IPS-20b (cell line): ENCODE data around the gene MIAT.
"Not testable (repeated sequence)": the region's sequence is repeated elsewhere in the genome, so short reads cannot be mapped to it uniquely, and the experiment has no call there.

Experiments
- H3K27ac ChIP-seq: one replicate; pipeline ENCODE4 v1.5.1; 2013; ENCODE audit warnings: low read length
- H3K27me3 ChIP-seq: 2 replicates; pipeline ENCODE4 v1.6.1; 2013; ENCODE audit warnings: mild to moderate bottlenecking, low read length, inconsistent platforms; ENCODE audit not compliant: insufficient read depth
- H3K36me3 ChIP-seq: 2 replicates; pipeline ENCODE4 v1.6.1; 2013; ENCODE audit warnings: low read depth, mild to moderate bottlenecking, inconsistent platforms, low read length, moderate library complexity; ENCODE audit not compliant: insufficient read depth
- H3K4me1 ChIP-seq: 2 replicates; pipeline ENCODE4 v1.6.1; 2013; ENCODE audit warnings: mild to moderate bottlenecking, control low read depth, inconsistent platforms, low read length, moderate library complexity; ENCODE audit not compliant: insufficient read depth
- H3K4me3 ChIP-seq: 2 replicates; pipeline ENCODE4 v1.5.1; 2013; ENCODE audit warnings: mild to moderate bottlenecking, low read length, inconsistent platforms
- H3K9ac ChIP-seq: 2 replicates; pipeline ENCODE4 v1.6.1; 2013; ENCODE audit warnings: low read depth, mild to moderate bottlenecking, inconsistent platforms, low read length, moderate library complexity
- H3K9me3 ChIP-seq: 2 replicates; pipeline ENCODE4 v1.6.1; 2013; ENCODE audit warnings: mild to moderate bottlenecking, low read depth, low read length, inconsistent platforms; ENCODE audit not compliant: insufficient read depth

MIAT gene

GRCh38 chr22:26656891-26657851, at the start of gene MIAT:
TSS of gene MIAT (plus strand) at chr22:26657588.
- Histone ChIP-seq H3K9me3 (no peaks in the 10 kb centered on the region), H3K4me1 (peaks cover 18% of the 10 kb centered on the region), H3K27me3 (peaks cover 20% of the 10 kb centered on the region), H3K27ac (peak within 1 kb of the TSS; percentile 79), H3K4me3 (peak within 1 kb of the TSS; percentile 98), H3K9ac (peak within 1 kb of the TSS; percentile 97; the same call in 1 of the 2 replicates), H3K36me3 (peaks cover 10% of the 10 kb centered on the region; the same call in 1 of the 2 replicates)

GRCh38 chr22:26608129-26608528, 49.3 kb upstream of the MIAT start:
- H3K27me3 ChIP-seq: peaks cover 20% of the 10 kb centered on the region
- no peak overlapping the region for H3K9ac ChIP-seq
- H3K36me3 ChIP-seq: no peaks in the 10 kb centered on the region
- no peaks in the 10 kb centered on the region for H3K9me3 ChIP-seq
- H3K4me3 ChIP-seq: no peak overlapping the region
- H3K27ac ChIP-seq: no peak overlapping the region
- peaks cover 19% of the 10 kb centered on the region for H3K4me1 ChIP-seq

- Histone ChIP-seq H3K27me3 (peaks cover 24% of the 10 kb centered on the region), H3K9me3 (no peaks in the 10 kb centered on the region), H3K27ac (no peak overlapping the region), H3K9ac (no peak overlapping the region), H3K36me3 (no peaks in the 10 kb centered on the region), H3K4me1 (peaks cover 22% of the 10 kb centered on the region), H3K4me3 (no peak overlapping the region)
These were observed 48.1 kb upstream of the MIAT start for GRCh38 chr22:26609287-26609686.

- Histone ChIP-seq H3K4me3 (no peak overlapping the region), H3K36me3 (no peaks in the 10 kb centered on the region), H3K9me3 (no peaks in the 10 kb centered on the region), H3K27ac (no peak overlapping the region), H3K27me3 (peaks cover 34% of the 10 kb centered on the region), H3K4me1 (peaks cover 23% of the 10 kb centered on the region), H3K9ac (no peak overlapping the region)
These were observed 47.1 kb upstream of the MIAT start for GRCh38 chr22:26610072-26610958.

GRCh38 chr22:26610996-26611395, 46.4 kb upstream of the MIAT start:
- H3K27ac ChIP-seq: no peak overlapping the region
- H3K4me1 ChIP-seq: peaks cover 23% of the 10 kb centered on the region
- H3K4me3 ChIP-seq: no peak overlapping the region
- no peaks in the 10 kb centered on the region for H3K9me3 ChIP-seq
- H3K27me3 ChIP-seq: peaks cover 34% of the 10 kb centered on the region
- no peaks in the 10 kb centered on the region for H3K36me3 ChIP-seq
- H3K9ac ChIP-seq: no peak overlapping the region

- Histone ChIP-seq H3K4me1 (peaks cover 39% of the 10 kb centered on the region), H3K27me3 (peaks cover 34% of the 10 kb centered on the region), H3K9me3 (no peaks in the 10 kb centered on the region), H3K4me3 (no peak overlapping the region), H3K36me3 (no peaks in the 10 kb centered on the region), H3K27ac (no peak overlapping the region), H3K9ac (no peak overlapping the region)
These were observed 44.7 kb upstream of the MIAT start for GRCh38 chr22:26612652-26613051.

GRCh38 chr22:26613753-26614152, 43.6 kb upstream of the MIAT start:
- Histone ChIP-seq H3K27me3 (peaks cover 34% of the 10 kb centered on the region), H3K4me3 (peak overlapping the region; percentile 50; the same call in 1 of the 2 replicates), H3K4me1 (peaks cover 33% of the 10 kb centered on the region)
- not testable (repeated sequence) for H3K36me3 ChIP-seq, H3K9me3 ChIP-seq, H3K27ac ChIP-seq, H3K9ac ChIP-seq

GRCh38 chr22:26614322-26614721, 43.1 kb upstream of the MIAT start:
- Histone ChIP-seq H3K36me3 (no peaks in the 10 kb centered on the region), H3K4me3 (peak overlapping the region; percentile 50), H3K27me3 (peaks cover 34% of the 10 kb centered on the region), H3K4me1 (peaks cover 32% of the 10 kb centered on the region), H3K9me3 (no peaks in the 10 kb centered on the region), H3K27ac (no peak overlapping the region), H3K9ac (no peak overlapping the region)

- Histone ChIP-seq H3K9me3 (no peaks in the 10 kb centered on the region), H3K9ac (no peak overlapping the region), H3K27ac (no peak overlapping the region), H3K36me3 (no peaks in the 10 kb centered on the region), H3K27me3 (peaks cover 29% of the 10 kb centered on the region), H3K4me3 (no peak overlapping the region), H3K4me1 (peaks cover 32% of the 10 kb centered on the region)
These were observed 42.2 kb upstream of the MIAT start for GRCh38 chr22:26615149-26615548.

- Histone ChIP-seq H3K4me3 (no peak overlapping the region), H3K27ac (no peak overlapping the region), H3K9ac (no peak overlapping the region), H3K9me3 (no peaks in the 10 kb centered on the region), H3K27me3 (peaks cover 29% of the 10 kb centered on the region), H3K36me3 (no peaks in the 10 kb centered on the region), H3K4me1 (peaks cover 32% of the 10 kb centered on the region)
These were observed 41.5 kb upstream of the MIAT start for GRCh38 chr22:26615830-26616435.

GRCh38 chr22:26616650-26617049, 40.7 kb upstream of the MIAT start:
- Histone ChIP-seq H3K9me3 (no peaks in the 10 kb centered on the region), H3K9ac (0 out of 2 replicates have a peak overlapping the region, but pooled peaks have one; percentile 5), H3K36me3 (no peaks in the 10 kb centered on the region), H3K27me3 (peaks cover 29% of the 10 kb centered on the region), H3K4me1 (peaks cover 37% of the 10 kb centered on the region), H3K4me3 (no peak overlapping the region), H3K27ac (no peak overlapping the region)
